IPS DF 6.9 (cell line): Measurements from ENCODE around the gene NDUFA8.

Experiments
- DNase-seq: peaks from one replicate; pipeline ENCODE4 v3.0.0-alpha.2; 2013; ENCODE audit warnings: low read depth, low spot score
- H3K27ac ChIP-seq: one replicate; pipeline ENCODE4 v1.5.1; 2013; ENCODE audit warnings: low read length, control low read depth
- H3K27me3 ChIP-seq: 2 replicates; pipeline ENCODE4 v1.6.1; 2013; ENCODE audit warnings: mild to moderate bottlenecking, low read length; ENCODE audit not compliant: control insufficient read depth, insufficient read depth
- H3K36me3 ChIP-seq: 2 replicates; pipeline ENCODE4 v1.6.1; 2013; ENCODE audit warnings: low read length; ENCODE audit not compliant: control insufficient read depth, insufficient read depth
- H3K4me1 ChIP-seq: 2 replicates; pipeline ENCODE4 v1.6.1; 2013; ENCODE audit warnings: low read length; ENCODE audit not compliant: control insufficient read depth, insufficient read depth
- H3K4me3 ChIP-seq: 2 replicates; pipeline ENCODE4 v1.5.1; 2013; ENCODE audit warnings: mild to moderate bottlenecking, low read length
- H3K9me3 ChIP-seq: 2 replicates; pipeline ENCODE4 v1.6.1; 2013; ENCODE audit warnings: low read length, inconsistent platforms; ENCODE audit not compliant: control insufficient read depth, insufficient read depth
- WGBS: extraction: QIAGEN DNeasy Blood & Tissue Kit; methylation state at CpG from one replicate; pipeline ENCODE4 v1.1.7; 2013; ENCODE audit warnings: mixed read lengths, missing lambda C conversion rate; ENCODE audit not compliant: insufficient read length, insufficient coverage; 5-methylcytosine and 5-hydroxymethylcytosine counted together

NDUFA8 gene

GRCh38 chr9:122197426-122197825 lies 37.8 kb upstream of the NDUFA8 start:
- no peaks in the 10 kb centered on the region for H3K36me3 ChIP-seq
- no peaks in the 10 kb centered on the region; the same call in 1 of the 2 replicates for H3K4me1 ChIP-seq
- H3K9me3 ChIP-seq = no peaks in the 10 kb centered on the region
- no peak overlapping the region for H3K27ac ChIP-seq
- no peak overlapping the region for H3K4me3 ChIP-seq
- no peaks in the 10 kb centered on the region for H3K27me3 ChIP-seq
- WGBS = no CpG with 5 or more reads among the region's 7 CpGs
- DNase-seq = no peak

- H3K27ac ChIP-seq = no peak overlapping the region
- no peaks in the 10 kb centered on the region; the same call in 1 of the 2 replicates for H3K4me1 ChIP-seq
- DNase-seq = no peak
- H3K27me3 ChIP-seq = no peaks in the 10 kb centered on the region
- H3K36me3 ChIP-seq = no peaks in the 10 kb centered on the region
- no peaks in the 10 kb centered on the region for H3K9me3 ChIP-seq
- WGBS = no CpG with 5 or more reads among the region's 4 CpGs
- no peak overlapping the region for H3K4me3 ChIP-seq
Measured at GRCh38 chr9:122195875-122196274, 36.3 kb upstream of the NDUFA8 start.

GRCh38 chr9:122193651-122194050 lies 34.1 kb upstream of the NDUFA8 start:
- Histone ChIP-seq H3K27ac (no peak overlapping the region), H3K36me3 (no peaks in the 10 kb centered on the region), H3K4me1 (no peaks in the 10 kb centered on the region), H3K4me3 (no peak overlapping the region), H3K27me3 (no peaks in the 10 kb centered on the region), H3K9me3 (no peaks in the 10 kb centered on the region)
- no CpG with 5 or more reads among the region's 6 CpGs for WGBS
- DNase-seq = no peak

- DNase-seq = no peak
- Histone ChIP-seq H3K27ac (no peak overlapping the region), H3K4me1 (no peaks in the 10 kb centered on the region), H3K27me3 (no peaks in the 10 kb centered on the region), H3K4me3 (no peak overlapping the region), H3K36me3 (no peaks in the 10 kb centered on the region), H3K9me3 (no peaks in the 10 kb centered on the region)
- WGBS = no CpG with 5 or more reads among the region's 16 CpGs
Measured at GRCh38 chr9:122192914-122193525, 33.4 kb upstream of the NDUFA8 start.

- Histone ChIP-seq H3K4me3 (no peak overlapping the region), H3K36me3 (no peaks in the 10 kb centered on the region), H3K27ac (no peak overlapping the region), H3K4me1 (no peaks in the 10 kb centered on the region), H3K27me3 (no peaks in the 10 kb centered on the region), H3K9me3 (no peaks in the 10 kb centered on the region)
- WGBS = no CpG with 5 or more reads among the region's 5 CpGs
- no peak for DNase-seq
Measured at GRCh38 chr9:122192261-122192875, 32.8 kb upstream of the NDUFA8 start.

GRCh38 chr9:122191584-122191983 lies 32.0 kb upstream of the NDUFA8 start:
- no peak overlapping the region for H3K27ac ChIP-seq
- no CpG with 5 or more reads among the region's 11 CpGs for WGBS

GRCh38 chr9:122190597-122191381 lies 31.2 kb upstream of the NDUFA8 start:
- H3K4me1 ChIP-seq = no peaks in the 10 kb centered on the region
- no peak overlapping the region for H3K4me3 ChIP-seq
- no peaks in the 10 kb centered on the region for H3K27me3 ChIP-seq
- H3K36me3 ChIP-seq = no peaks in the 10 kb centered on the region
- no CpG with 5 or more reads among the region's 12 CpGs for WGBS
- H3K27ac ChIP-seq = no peak overlapping the region
- no peak for DNase-seq
- no peaks in the 10 kb centered on the region for H3K9me3 ChIP-seq

More at GRCh38 chr9:122191584-122191983, 32.0 kb upstream of the NDUFA8 start:
- Histone ChIP-seq H3K27me3 (no peaks in the 10 kb centered on the region), H3K9me3 (no peaks in the 10 kb centered on the region), H3K4me1 (no peaks in the 10 kb centered on the region), H3K36me3 (no peaks in the 10 kb centered on the region), H3K4me3 (no peak overlapping the region)
- DNase-seq = no peak

GRCh38 chr9:122188369-122188768 lies 28.8 kb upstream of the NDUFA8 start:
- Histone ChIP-seq H3K27me3 (no peaks in the 10 kb centered on the region), H3K4me3 (no peak overlapping the region), H3K27ac (no peak overlapping the region), H3K9me3 (no peaks in the 10 kb centered on the region), H3K4me1 (no peaks in the 10 kb centered on the region), H3K36me3 (no peaks in the 10 kb centered on the region)
- DNase-seq = no peak
- no CpG with 5 or more reads among the region's 6 CpGs for WGBS

- Histone ChIP-seq H3K27ac (no peak overlapping the region), H3K4me1 (no peaks in the 10 kb centered on the region), H3K9me3 (no peaks in the 10 kb centered on the region), H3K27me3 (no peaks in the 10 kb centered on the region), H3K4me3 (no peak overlapping the region), H3K36me3 (no peaks in the 10 kb centered on the region)
- WGBS = no CpG with 5 or more reads among the region's 8 CpGs
- no peak for DNase-seq
Measured at GRCh38 chr9:122186777-122187470, 27.3 kb upstream of the NDUFA8 start.

GRCh38 chr9:122186301-122186700 lies 26.7 kb upstream of the NDUFA8 start:
- Histone ChIP-seq H3K36me3 (no peaks in the 10 kb centered on the region), H3K27me3 (no peaks in the 10 kb centered on the region), H3K4me1 (no peaks in the 10 kb centered on the region), H3K9me3 (no peaks in the 10 kb centered on the region), H3K27ac (no peak overlapping the region), H3K4me3 (no peak overlapping the region)
- WGBS = no CpG with 5 or more reads among the region's 5 CpGs
- no peak for DNase-seq
